SKM-1 treated with dmso at 0.1 percent for 144 hours (cell line): Measurements from ENCODE around the gene PRMT3.
"Not testable (repeated sequence)": the region's sequence is repeated elsewhere in the genome, so short reads cannot be mapped to it uniquely, and the experiment has no call there.

Experiments used
- DNase-seq: peaks from one replicate; lab custom pipeline; 2025; ENCODE audit not compliant: unreplicated experiment; lab: John Stamatoyannopoulos, UW

PRMT3 gene

DNA sequence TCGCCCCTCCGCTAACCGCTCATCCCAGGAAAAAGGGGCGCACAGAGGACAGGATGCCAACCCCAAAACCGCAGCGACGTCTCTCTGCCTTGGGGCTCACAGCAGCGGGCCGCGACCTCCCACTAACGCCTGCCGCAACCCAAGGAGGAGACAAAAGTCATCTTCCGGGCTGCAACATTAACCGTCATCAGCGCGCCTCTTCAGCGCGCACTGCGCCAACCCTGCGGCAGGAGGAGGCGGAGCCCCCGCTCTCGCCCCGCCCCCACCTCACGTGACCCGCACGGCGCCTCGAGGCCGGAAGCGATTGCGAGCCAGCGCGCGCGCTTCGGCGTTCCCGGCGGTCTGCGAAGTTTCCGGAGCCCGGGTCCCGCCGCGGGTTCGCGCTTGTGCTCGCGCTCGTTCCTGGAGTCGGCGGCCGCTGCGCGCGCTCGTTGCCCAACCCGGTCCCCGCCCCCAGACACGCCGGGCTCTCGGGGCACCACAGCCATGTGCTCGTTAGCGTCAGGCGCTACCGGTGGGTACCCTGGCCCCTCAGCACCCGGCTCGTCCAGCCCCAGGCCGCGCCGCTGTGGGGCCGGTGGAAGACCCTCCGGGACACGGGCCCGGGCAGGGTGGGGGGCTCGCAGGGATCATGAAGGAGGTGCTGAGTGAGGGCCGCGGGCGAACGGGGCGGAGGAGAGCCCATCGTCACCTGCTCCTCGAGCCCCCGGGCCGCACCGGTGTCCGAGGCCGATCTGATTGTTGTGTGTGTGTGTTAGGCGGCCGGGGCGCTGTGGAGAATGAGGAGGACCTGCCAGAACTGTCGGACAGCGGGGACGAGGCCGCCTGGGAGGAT, at the start of gene PRMT3:
Gene PRMT3 (plus strand): TSS at position 456 of the 835 bp plus-strand sequence. CDS start 31 bp downstream, at position 487.
- peak; percentile 91 for DNase-seq

DNA sequence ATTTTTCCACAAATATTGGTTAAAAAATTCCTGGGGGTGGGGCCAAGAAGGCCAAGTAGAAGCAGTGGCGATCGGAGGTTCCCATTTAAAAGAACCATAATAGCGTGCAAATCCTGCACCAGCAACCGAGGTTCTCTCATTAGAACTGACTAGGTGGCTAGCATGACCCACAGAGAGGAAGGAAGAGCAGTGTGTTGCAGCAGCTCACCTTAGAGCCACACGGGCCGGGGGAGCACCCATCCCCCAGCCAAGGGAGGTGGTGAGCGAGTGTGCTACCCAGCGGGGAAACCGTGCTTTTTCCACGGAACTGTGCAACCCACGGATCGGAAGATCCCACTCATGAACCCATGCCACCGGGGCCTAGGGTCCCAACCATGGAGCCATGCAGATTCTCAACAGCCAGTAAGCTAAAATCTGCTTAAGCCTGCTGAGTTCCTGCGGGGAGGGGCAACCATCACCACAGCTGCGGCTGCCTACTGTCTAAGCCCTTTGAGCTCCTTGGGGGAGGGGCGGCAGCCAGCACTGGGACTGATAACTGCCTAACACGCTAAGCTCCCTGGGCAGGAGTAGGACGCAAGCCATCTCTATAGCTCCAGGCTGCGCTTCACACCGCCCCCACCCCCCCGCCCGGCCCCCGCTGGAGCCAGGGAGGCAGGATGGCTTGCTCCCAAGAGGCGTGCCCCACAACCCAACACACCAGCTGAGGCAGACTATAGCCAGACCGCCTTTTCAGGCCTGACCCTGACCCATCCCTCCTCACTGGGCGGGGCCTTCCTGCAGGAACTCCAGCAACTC, 45.0 kb upstream of the PRMT3 start:
- DNase-seq, result no peak

- DNase-seq, result no peak
Observed at GRCh38 chr11:20351136-20351535, 36.4 kb upstream of the PRMT3 start.

DNA sequence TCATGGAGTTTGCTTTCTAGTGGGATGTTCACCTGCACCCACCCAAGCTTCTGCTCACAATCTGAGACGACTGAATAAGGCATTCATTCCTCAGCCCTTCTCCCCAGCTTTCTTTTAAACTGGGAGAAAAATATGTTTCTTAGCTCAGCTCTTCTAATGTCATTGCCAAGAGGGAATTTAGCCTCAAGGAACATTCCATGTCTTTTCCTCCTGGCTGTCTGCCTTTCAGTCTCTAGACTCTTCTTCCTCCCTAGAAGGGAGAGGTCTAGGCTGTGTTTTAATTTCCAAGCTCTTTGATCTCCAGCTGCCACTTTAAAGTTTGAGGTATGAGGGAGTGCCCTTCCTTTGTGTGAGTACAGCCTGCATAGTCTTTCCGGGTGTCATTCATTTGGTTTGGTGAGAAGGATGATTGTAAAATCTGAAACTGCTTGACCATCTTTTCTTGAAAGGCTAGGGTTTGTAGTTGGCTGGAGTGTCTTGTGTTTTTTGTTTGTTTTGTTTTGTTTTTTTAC, 35.7 kb upstream of the PRMT3 start:
- DNase-seq, result no peak

DNA sequence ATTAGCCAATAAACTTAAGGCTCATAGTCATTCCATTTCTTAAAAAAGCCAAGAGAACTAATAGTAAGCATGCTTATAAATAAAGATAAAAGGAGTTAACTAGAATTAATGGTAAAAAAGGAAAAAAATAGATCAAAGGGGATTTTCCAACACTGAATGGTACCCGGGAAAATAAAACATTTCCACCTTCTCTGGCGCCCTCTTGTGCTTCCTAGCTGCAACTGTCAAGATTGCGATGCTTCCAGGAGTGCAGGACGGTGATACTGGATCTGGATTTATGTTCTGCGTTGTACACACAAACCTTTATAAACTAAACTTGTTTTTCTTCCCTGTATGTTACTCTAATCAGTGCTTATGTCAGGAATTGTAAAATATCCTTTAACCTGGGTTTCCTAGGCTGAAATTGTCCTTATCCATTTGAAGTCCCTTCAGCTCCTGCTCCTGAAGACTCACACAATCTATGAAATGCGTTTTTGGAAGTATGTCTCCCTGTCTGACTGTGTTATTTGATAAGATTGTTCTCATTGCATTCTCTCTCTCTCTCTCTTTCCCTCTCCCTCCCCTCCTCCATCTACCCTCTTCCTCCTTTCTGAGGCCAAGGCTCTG, 33.6 kb upstream of the PRMT3 start:
- DNase-seq, result peak; percentile 45

DNA sequence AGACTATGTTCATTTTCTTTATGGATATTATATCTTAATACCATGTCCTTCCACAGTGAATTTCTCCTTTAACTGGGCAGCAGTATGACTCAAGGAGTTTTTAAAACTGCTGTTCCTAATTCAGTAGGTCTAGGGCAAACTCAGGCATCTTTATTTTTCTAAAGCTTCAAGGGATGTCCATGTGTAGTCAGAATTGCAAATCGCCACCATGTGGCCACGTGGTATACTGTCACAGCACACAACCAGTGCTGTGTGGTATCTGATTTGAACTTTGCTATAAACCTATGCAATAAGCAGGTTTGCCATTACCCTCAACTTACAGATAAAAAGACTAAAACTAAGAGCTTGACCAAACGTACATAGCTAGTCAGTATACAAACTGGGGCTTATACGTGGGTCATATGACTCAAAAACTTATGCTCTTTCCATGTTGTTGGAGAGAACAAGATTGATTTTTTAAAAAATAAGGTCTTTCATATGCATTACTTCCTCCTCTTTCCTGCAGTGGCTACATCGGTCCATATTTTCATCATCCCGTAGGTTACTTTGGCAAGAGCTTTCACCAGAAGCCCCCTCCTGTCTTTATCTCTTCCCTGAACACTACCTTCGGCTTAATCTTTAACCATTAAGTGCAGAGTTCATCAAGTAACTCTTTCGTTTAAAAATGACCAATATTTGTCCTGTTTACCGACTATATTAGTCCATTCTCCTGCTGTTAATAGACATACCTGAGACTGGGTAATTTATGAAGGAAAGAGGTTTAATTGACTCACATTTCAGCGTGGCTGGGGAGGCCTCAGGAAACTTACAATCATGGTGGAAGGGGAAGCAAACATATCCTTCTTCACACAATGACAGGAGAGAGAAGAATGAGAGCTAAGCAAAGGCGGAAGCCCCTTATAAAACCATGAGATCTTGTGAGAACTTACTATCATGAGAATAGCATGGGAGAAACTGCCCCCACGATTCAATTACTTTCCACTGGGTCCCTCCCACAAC, 32.0 kb upstream of the PRMT3 start:
- DNase-seq, result peak; percentile 12

GRCh38 chr11:20357150-20357549, 30.4 kb upstream of the PRMT3 start:
- no peak for DNase-seq

DNA sequence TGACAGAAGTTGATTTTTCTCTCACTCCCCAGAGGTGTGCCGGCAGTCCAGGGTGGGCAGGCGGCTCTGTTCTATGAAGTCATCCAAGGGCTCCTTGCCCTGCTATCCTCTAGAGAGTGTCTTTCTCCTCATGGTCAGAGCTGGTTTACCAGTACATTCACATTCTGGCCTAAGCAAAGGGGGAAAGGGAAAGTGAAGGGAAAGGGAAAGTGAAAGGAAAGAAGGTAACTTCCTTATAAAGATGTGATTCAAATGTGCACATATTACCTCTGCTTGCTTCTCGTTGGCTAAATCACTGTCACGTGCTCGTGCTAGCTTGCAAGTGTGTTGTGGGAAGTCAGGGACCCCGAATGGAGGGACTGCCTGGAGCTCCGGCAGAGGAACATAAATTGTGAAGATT, 26.9 kb upstream of the PRMT3 start:
- DNase-seq, result peak; percentile 8

DNA sequence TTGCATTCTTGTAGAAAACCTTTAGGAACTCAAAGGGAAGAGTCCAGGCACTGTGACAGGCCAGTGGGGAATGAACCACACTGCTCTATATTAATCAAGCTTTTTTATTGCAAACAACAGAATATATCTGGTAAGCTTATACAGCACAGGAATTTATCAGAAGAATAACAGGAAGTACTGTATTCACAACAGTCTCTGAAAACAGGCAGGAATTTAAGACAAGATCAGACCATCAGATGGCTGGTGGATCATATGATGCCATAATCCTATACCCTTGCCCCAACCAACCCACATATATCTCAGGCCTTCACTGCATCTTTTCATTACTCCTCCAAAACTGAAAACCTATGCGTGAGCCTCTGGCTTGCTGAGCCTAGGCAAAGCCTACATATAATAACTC, 25.0 kb upstream of the PRMT3 start:
- no peak for DNase-seq

- DNase-seq, result no peak
Observed at GRCh38 chr11:20363149-20363499, 24.4 kb upstream of the PRMT3 start.

DNA sequence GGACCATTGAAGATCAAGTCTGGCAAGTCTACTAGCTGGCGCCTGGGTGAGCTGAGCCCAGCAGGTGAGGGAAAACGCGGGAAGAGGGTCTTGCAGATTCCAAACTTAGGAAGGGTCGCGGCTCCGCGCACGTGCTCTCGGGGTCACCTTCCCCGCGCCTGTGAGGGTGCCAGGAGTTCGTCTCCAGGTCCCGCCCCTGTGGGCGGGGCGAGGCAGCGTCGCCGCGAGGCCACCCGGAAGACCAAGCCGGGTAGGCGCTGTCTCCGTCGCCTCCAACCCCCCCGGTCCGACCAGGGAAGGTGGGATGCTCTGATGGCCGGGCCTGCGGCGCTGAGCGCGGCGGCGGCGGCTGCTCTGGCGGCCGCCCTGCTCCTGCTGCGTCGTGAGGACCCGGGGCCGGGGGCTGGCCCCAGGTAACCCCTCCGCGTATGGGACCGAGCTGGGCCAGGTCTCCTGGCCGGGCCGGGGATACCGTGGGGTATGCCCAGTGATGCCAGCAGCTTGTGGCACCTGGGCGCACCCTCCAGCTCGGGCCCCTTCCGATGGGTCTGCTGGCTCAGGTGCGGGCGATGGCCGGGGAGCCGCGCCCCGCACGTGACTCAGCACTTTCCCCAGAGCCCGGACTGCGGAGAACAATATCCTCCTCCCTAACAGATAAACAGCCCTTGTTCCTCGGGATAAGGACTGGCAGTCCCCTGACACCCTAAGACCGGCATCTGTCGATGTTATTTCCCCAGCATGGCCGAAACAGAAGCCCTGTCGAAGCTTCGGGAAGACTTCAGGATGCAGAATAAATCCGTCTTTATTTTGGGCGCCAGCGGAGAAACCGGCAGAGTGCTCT, 23.8 kb upstream of the PRMT3 start, which contains the start of gene HTATIP2:
Gene HTATIP2 (plus strand): TSS at position 215 of the 841 bp plus-strand sequence. CDS start 524 bp downstream, at position 739.
- peak; percentile 12 for DNase-seq

DNA sequence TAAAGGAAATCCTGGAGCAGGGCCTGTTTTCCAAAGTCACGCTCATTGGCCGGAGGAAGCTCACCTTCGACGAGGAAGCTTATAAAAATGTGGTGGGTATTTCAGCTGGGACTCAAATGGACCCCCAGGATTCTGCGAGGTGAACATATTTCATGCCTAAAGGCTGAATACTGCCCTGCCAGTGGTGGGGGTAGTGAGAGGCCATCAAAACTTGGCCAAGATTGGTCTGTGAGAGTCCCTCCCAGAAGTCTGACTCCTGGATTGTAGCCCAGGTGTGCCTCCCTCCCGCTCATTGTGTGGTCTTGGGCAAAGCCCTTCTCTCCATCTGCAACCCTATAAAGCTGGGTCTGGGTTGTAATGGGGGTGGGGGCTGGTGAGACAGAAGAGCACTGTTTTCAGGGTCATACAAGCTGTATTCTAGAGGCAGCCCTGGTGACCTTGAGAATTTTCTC, 23.1 kb upstream of the PRMT3 start:
- DNase-seq, result no peak

DNA sequence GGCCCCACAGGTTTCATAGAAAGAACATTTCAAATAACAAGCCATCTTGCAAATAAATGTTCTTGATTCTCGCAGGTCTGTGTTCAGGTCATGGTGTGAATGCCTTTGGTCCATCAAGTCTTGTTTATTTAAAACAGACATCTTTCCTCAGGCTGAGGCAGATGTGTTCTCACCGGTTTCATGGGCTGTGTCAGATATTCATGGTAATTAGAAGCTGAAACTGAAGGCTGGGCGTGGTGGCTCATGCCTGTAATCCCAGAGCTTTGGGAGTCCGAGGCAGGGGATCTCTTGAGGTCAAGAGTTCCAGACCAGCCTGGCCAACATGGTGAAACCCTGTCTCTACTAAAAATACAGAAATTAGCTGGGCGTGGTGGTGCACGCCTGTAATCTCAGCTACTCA, 22.1 kb upstream of the PRMT3 start:
- DNase-seq, result not testable (repeated sequence)

GRCh38 chr11:20367313-20367948, 20.1 kb upstream of the PRMT3 start:
- DNase-seq, result no peak

- no peak for DNase-seq
Observed at GRCh38 chr11:20368438-20368837, 19.1 kb upstream of the PRMT3 start.

GRCh38 chr11:20369826-20370225, 17.7 kb upstream of the PRMT3 start:
- no peak for DNase-seq

GRCh38 chr11:20372081-20372626, 15.4 kb upstream of the PRMT3 start:
- DNase-seq, result no peak

GRCh38 chr11:20373147-20373546, 14.4 kb upstream of the PRMT3 start:
- DNase-seq, result no peak
